ENCODE data around the gene DHH.
"Not testable (repeated sequence)": the region's sequence is repeated elsewhere in the genome, so short reads cannot be mapped to it uniquely, and the experiment has no call there.

The DHH gene

DNA sequence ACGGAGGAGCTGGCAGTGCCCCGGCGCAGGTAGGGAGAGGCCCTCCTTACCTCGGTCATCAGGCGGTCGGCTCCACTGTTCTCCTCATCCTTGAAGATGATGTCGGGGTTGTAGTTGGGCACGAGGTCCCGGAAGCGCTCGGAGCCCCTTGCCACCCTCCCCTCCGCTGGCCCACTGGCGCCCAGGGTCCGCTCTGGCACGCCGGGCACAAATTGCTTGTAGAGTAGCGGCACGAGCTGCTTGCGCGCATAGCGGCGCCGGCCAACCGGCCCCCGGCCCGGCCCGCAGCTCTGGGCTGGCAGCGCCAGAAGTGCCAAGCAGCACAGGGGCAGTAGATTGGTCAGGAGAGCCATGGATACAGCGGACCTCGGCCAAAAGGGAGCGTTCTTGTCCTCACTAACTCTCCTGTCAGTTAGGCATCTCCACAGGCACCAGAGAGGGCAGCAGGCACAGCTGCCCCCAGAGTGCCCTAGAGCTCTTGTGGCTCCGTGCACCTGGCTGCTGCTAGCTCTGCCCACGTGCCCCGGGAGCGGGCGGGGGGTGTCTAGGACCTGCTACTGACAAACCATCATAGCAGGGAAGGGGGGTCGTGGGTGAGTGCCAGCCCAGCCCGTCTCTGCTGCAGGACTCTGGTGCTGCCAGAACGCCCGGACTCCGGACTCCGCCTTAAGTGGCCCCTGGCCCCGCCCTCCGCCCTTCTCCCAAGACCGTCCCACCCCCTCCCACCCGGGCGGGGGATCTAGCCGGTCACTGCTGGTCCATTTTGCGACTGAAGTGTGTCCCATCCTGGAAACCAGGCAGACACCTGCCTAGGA, at the start of gene DHH:
TSS of gene DHH (minus strand) at position 642 of the 815 bp plus-strand sequence. CDS start at position 353, 289 bp downstream.
- DNase-seq, result no peak

DNA sequence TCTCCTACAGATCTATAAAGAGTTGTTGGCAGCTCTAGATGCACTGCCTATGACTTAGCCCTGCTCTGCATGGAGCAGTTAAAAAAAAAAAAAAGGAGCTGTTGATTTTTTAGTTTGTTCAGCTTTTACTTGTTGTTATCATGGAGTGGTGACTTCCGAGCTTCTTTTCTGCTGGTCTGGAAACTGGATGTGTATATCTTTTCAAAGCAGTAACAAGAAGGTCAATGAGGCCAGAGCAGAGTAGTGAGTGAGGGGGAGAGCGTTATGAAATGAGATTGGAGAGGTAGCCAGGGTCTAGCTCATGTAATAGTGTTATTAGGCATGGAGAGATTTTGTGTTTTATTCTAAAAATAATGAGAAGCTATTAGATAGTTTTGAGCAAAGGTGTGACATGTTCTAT, 49.8 kb upstream of the DHH start:
- DNase-seq, result no peak

DNA sequence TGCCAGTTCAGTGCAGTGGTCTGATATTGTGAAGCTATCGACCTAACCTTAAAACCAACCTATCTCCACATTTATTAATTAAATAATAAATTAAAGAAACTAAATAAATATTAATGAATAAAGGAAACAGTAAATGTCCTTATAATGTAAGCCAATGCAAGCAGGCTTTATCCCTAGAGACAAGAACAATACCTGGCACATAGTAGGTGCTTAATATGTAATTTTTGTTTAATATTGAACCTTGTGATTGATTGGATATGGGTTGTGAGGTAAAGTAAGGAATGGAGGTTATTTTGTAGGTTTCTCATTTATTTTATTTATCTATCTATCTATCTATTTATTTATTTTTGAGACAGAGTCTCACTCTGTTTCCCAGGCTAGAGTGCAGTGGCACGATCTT, 44.4 kb upstream of the DHH start:
- no peak for DNase-seq

DNA sequence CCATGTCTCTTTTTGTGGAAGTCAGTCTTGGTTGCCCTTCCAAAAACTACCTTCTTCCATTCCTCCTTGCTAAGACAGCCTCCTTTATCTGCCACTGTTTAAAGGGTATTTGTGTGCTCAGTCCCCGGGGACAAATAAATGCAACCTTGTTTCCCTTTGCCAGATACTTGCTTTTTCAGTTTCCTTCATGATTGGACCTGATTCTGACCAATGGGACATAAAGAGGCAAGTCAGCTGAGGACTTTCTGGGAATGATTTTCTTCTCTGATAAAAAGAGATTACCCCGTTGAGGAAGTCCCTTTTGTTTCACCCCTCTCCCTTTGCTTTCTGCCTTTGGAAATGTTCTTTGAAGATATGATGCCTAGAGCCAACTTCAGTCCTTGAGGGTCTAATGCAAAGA, 44.0 kb upstream of the DHH start:
- DNase-seq, result no peak

DNA sequence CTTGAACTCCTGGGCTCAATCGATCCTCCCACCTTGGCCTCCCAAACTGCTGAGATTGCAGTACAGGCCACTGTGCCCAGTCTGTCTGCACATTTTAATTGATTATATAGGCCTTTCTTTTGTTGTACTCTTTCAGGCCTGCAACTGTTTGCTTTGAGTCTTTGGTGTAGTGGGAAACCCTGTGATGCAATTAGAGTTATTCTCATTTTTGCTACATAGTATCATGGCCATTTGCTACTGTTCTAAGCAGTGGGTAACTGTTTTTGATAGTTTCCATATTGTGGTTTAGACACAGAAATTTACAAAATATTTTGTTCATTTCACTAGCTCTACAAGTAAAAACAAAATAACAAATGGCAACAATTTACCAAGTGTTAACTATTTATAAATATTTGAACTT, 42.9 kb upstream of the DHH start:
- DNase-seq, result no peak

GRCh38 chr12:49136997-49137396, 42.4 kb upstream of the DHH start:
- not testable (repeated sequence) for DNase-seq

GRCh38 chr12:49133590-49133989, 39.0 kb upstream of the DHH start:
- DNase-seq, result no peak

DNA sequence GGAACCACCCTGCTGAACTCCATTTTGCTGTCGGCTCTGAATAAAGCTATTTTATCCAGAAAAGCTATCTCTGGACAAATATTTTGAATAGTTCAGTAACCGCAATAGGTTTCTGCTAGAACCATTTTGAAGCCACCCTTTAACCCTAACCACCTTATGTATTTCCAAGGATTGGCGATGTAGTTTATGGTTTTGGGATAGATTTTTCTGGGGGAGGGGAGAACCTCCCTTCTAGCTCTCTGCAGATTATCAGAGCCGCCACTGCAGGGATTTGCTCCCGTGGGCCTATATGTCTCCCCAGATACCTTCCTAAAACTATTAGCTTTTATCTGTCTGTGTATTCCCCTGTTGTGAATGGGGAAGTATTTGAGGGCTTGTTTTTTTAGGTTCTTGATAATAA, 38.4 kb upstream of the DHH start:
- DNase-seq, result no peak

DNA sequence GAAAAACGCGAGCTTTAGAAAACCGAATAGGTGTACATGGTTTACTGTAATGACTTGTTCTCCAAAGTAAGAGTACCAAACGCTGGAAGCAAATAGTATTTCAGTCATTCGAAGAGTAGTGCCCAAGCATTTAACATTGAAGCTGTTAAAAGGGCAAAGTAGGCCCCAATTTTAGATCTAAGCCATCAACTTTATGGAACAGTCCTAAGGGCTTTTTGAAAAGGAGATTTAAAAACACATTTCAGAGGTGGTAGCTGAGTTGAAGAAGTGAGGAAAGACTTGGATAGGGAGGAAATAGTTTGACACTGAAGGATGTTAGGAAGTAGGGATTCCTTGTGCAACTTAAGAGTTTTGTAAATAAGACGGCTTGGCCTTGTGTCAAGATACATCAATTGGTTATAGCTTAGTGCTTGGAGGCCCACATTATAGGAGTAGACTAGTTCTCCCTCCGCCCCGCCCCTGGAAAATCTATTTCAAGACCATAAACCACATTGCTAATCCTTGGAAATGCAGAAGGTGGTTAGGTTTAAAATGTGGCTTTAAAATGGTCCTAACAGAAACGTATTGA, 37.4 kb upstream of the DHH start:
- no peak for DNase-seq

DNA sequence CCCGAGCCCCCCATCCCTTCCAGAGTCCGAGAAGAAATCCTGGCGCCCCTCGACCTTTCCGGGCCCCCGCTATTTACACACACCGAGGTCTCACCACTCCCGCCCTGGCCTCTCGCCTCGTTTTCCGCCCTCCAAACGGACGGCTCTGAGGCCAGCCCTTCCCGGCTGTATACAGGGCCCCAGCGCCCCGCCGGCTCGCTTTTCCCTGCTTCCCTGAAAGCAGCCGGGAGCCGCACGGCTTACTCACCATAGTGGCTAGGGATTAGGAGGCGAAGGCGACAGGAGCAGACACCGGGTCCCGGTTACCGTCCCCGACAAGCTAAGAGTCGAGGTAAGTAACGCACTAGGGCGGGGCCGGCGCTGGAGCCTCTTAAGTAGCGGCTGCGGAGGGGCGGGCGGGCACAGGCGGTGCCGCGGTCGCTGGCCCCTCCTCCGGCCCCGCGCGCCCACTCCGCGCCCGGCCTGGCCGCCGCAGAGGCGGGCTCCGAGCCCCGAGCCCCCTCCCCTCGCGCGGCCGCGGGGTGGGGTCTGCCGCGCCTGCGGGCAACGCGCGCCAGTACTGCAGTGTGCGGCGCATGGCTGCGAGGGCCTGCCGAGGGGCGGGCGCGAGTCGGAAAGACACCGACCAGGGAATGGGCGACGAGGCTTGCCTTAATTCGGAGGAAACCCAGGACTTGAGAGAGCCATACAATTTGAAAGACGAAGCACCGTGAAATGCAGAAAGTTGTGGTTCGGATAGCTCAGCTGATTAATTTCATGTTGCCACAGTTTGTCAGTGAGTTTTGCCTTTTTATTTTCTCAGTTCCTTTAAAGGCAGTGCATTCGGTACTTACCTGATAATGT, 36.7 kb upstream of the DHH start, which contains the start of gene TUBA1B:
TSS of gene TUBA1B (minus strand) at position 345 of the 843 bp plus-strand sequence. CDS start at position 250, 95 bp downstream.
- peak; percentile 82 for DNase-seq

GRCh38 chr12:49130151-49131050, 35.8 kb upstream of the DHH start:
- peak; percentile 72 for DNase-seq

- no peak for DNase-seq
Measured at GRCh38 chr12:49129332-49130150, 34.9 kb upstream of the DHH start.

DNA sequence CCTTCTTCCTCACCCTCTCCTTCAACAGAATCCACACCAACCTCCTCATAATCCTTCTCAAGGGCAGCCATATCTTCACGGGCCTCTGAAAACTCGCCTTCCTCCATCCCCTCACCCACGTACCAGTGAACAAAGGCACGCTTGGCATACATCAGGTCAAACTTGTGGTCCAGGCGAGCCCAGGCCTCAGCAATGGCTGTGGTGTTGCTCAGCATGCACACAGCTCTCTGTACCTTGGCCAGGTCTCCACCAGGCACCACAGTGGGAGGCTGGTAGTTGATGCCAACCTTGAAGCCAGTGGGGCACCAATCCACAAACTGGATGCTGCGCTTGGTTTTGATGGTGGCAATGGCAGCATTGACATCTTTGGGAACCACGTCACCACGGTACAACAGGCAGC, 33.4 kb upstream of the DHH start:
- not testable (repeated sequence) for DNase-seq

- DNase-seq, result no peak
Measured at GRCh38 chr12:49126852-49127763, 32.5 kb upstream of the DHH start.

DNA sequence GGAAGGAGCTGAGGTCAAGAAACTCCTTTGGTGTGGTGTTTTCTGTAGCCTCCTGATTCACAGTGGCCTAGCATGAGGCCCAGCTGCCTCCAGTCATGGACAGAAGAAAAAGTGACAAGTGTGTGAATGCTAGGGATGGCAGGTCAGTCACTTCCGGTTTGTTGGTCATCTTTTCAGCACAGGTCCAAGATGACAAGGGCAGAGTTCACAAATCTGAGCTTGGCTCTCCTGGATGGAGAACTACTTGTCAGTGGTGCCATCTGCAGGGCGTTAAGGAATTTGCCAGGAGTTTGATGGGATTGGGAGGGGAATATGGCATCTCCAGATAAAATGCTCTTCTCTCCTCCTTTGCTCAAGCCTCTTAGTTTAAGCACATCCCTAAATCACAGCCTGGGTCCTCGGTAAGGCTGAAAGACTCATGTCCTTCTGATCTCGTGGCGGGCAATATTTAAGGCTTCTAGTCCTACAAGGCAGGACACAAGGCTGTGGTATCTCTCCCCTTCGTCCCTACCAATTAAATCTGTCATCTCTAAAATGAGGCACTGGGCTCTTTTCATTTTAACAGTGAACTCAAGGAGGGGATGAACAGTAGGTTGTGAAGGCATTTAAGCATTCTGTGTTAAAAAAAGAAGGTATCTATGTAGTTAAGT, 26.6 kb upstream of the DHH start:
- no peak for DNase-seq

DNA sequence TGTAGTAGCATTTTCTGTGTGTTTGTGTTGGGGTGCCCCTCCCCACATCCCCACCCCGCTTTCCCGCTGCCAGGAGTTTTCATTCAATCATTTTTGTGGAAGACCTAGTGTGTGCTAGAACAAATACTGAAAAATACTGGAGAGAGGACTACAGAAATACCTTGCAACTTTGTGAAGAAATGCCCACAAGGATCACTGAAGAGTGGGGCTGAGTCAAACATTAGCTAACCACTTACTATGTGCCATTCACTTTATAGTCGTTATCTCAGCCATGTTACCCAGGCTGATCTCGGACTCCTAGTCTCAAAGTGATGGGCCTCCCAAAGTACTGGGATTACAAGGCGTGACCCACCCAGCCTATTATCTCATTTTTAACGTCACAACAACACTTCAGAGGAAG, 16.6 kb upstream of the DHH start:
- no peak for DNase-seq

DNA sequence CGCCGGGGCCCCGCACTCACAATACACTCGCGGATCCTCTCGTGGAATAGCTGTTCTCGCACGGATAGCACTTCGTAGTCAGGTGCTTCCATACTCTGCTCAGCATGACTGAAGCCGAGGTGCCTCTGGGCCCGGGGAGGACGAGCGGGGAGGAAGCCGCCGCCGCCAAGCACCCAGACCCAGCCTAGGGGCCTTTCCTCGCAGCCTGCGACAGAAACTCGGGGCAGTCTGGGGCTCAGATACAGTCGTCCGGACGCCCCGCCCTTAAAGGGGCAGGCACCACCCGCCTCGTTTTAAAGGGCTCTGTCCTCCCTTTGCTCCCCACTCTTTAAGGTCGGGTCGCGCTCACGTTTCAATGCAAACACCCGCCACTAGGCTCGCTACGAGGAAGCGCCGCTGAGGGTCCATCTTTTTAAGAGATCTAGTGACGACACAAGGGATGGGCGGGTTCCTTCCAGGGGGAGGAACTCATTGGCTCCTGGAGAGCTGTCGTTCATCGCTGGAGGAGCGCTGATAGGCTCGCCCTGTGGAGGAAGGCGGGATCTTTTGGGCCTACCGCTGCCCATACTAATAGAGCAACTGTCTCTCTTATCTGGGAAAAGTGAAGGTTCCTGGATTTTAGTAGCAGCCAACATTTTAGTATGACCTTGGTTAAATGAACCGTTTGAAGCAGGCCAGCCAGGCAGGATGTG, 16.0 kb upstream of the DHH start, which contains the start of gene LMBR1L:
TSS of gene LMBR1L (minus strand) at position 384 of the 692 bp plus-strand sequence. CDS start at position 92, 292 bp downstream.
- peak; percentile 88 for DNase-seq

DNA sequence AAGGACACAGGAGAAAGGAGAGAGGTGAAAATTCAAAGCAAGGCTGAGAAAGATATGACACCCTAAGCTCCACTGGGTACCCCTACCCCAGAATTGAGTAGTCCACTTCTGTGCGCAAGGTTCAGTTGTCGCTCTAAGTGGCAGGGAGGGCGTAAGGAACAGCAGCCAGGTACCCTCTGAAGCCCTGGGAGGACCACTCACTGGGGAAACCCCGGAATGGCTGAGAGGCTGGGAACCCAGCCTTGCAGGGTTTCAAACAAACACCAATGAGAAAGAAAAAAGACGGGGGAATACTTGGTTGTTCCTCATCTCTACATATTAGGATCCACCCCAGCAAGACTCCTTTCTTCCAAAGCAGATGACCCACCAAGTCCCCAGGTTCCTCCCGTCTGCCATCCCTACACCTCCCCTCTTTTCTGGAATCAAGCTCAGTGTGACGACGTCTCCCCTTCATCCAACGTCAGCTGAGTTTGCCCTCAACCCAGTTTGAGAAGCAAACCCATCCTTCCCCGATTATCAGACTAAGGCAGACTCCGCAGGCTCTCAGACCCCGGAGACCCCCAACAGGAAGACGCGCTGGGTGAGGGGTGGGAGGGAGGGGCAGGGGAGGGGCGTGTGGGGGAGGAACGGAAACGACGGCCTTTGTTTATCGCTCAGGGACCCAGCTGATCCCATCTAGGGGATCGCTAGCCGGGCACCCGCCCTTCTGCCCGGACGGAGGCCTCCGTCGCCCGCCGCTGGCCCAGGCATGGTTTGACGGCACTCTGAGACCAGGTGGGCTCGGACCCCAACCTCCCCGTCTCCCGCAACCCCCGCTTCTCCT, 15.3 kb upstream of the DHH start:
- no peak for DNase-seq
